GM13976 (cell line): ENCODE results near the gene C21orf91.

Source experiments
- DNase-seq: peaks from one replicate; pipeline ENCODE4 v3.0.0; 2012; ENCODE audit warnings: low spot score
- CTCF ChIP-seq: IDR thresholded peaks from 2 replicates; pipeline ENCODE4 v1.5.1; 2012; ENCODE audit warnings: borderline replicate concordance, mild to moderate bottlenecking; ENCODE audit not compliant: insufficient read depth; ENCODE audit errors: extremely low read depth, missing control alignments, control extremely low read depth
- in situ Hi-C: fragments of 300-500 bp; cut with MboI; formaldehyde crosslinking; loops from one replicate; pipeline ENCODE4 v1.12.0; 2022; ENCODE audit warnings: low sequenced_read_pairs, mixed read lengths, inconsistent platforms; ENCODE audit not compliant: unreplicated experiment

The C21orf91 gene

GRCh38 chr21:17742940-17743592, 76.1 kb downstream of the C21orf91 start:
- in situ Hi-C loops = no loop called here
- TF ChIP-seq CTCF = no peak
- DNase-seq = no peak

GRCh38 chr21:17742181-17742580, 77.0 kb downstream of the C21orf91 start:
- in situ Hi-C loops = no loop called here
- DNase-seq = no peak
- no peak for TF ChIP-seq CTCF
